ENCODE results near the gene GPD1. TPM values are rescaled to one million over a fixed set of nuclear protein-coding genes. Genes with fewer than 3 reads are reported as not detected.

Gene GPD1
- 100 to 1,000 TPM in 1 of 2 donors, 1 to 10 TPM in 1; 7.0 to 232 TPM for total RNA-seq

GRCh38 chr12:50103767-50104321 is at the start of gene GPD1:
Gene GPD1, plus strand, starts transcription at chr12:50104008. Its CDS starts 43 bp downstream, at chr12:50104051.
- Histone ChIP-seq H3K9me3 (no peaks in the 10 kb centered on the region), H3K4me3 (no peak within 1 kb of the TSS), H3K4me1 (peaks cover 16% of the 10 kb centered on the region), H3K27ac (peak within 1 kb of the TSS in 3 of 4 donors; percentile 40 to 48 (median 46)), H3K27me3 (no peaks in the 10 kb centered on the region), H3K36me3 (replicated peaks in 1 of 2; ENCODE audit: insufficient read depth in 1 of 2, low read depth in 2 of 2) (peaks cover 8 to 9% of the 10 kb centered on the region in 2 donors)
- intact Hi-C loops (cut with DNase I): no loop called here
- peak; percentile 83 to 91 (median 87) for DNase-seq
- TF ChIP-seq CTCF (IDR thresholded peaks at IDR 0.05): peak in 3 of 7 experiments; percentile 16 to 34 (median 28)
- TF ChIP-seq POLR2A (IDR thresholded peaks at IDR 0.05): peak; percentile 14 to 60 (median 53)
- ATAC-seq: peak; percentile 99
- 13 to 21% methylated on average over 9 to 13 of the region's 13 CpGs for WGBS, 2 donors

GRCh38 chr12:50055831-50056638 is 47.8 kb upstream of the GPD1 start:
- Histone ChIP-seq H3K9me3 (no peaks in the 10 kb centered on the region), H3K36me3 (replicated peaks in 1 of 2; ENCODE audit: insufficient read depth in 1 of 2, low read depth in 2 of 2) (no peaks in the 10 kb centered on the region), H3K4me1 (peaks cover 22% of the 10 kb centered on the region), H3K4me3 (no peak overlapping the region), H3K27ac (no peak overlapping the region), H3K27me3 (peaks cover 0 to 10% of the 10 kb centered on the region in 2 donors)
- intact Hi-C loops (cut with DNase I): no loop called here
- TF ChIP-seq POLR2A (IDR thresholded peaks at IDR 0.05): no peak
- peak; percentile 72 to 90 (median 83) for TF ChIP-seq CTCF (IDR thresholded peaks at IDR 0.05)
- DNase-seq (peak; percentile 34 to 57 (median 44)), ATAC-seq (no peak)
- 9% methylated on average over 15 to 17 of the region's 17 CpGs for WGBS, 2 donors

GRCh38 chr12:50056639-50056976 is 47.2 kb upstream of the GPD1 start:
- peaks cover 21% of the 10 kb centered on the region for H3K4me1 ChIP-seq
- WGBS, 2 donors: 16 to 30% methylated on average over 3 of the region's 3 CpGs
- intact Hi-C loops (cut with DNase I): no loop called here
- no peaks in the 10 kb centered on the region for H3K36me3 ChIP-seq (replicated peaks in 1 of 2; ENCODE audit: insufficient read depth in 1 of 2, low read depth in 2 of 2)
- no peaks in the 10 kb centered on the region for H3K9me3 ChIP-seq
- TF ChIP-seq CTCF (IDR thresholded peaks at IDR 0.05) (no peak), POLR2A (IDR thresholded peaks at IDR 0.05) (no peak)
- DNase-seq: no peak
- H3K27me3 ChIP-seq: peaks cover 0 to 10% of the 10 kb centered on the region in 2 donors
- no peak overlapping the region for H3K27ac ChIP-seq
- ATAC-seq: no peak
- H3K4me3 ChIP-seq: no peak overlapping the region

- peak within 1 kb of the TSS in 1 of 4 donors; percentile 34 for H3K27ac ChIP-seq
- peak; percentile 75 for ATAC-seq
- 1 to 17% methylated on average over 2 to 72 of the region's 88 CpGs for WGBS, 2 donors
- DNase-seq: peak; percentile 62 to 76 (median 68)
- peaks cover 0 to 10% of the 10 kb centered on the region in 2 donors for H3K27me3 ChIP-seq
- H3K36me3 ChIP-seq (replicated peaks in 1 of 2; ENCODE audit: insufficient read depth in 1 of 2, low read depth in 2 of 2): no peaks in the 10 kb centered on the region
- peak within 1 kb of the TSS; percentile 41 to 42 for H3K4me3 ChIP-seq
- intact Hi-C loops (cut with DNase I): no loop called here
- H3K9me3 ChIP-seq: no peaks in the 10 kb centered on the region
- H3K4me1 ChIP-seq: peaks cover 21% of the 10 kb centered on the region
- TF ChIP-seq CTCF (IDR thresholded peaks at IDR 0.05): peak in 2 of 7 experiments; percentile 10 to 24
- TF ChIP-seq POLR2A (IDR thresholded peaks at IDR 0.05): peak in 1 of 3 donors; percentile 25
Observed at GRCh38 chr12:50057000-50057841, 46.6 kb upstream of the GPD1 start, which contains the start of gene ASIC1. Gene ASIC1, plus strand, starts transcription at chr12:50057596. Its CDS starts 1,171 bp downstream, at chr12:50058767.
